ENCODE data around the gene WDR31.

GRCh38 chr9:113368982-113369854 lies 29.1 kb upstream of the WDR31 start:
- TF ChIP-seq, protein P1, sequence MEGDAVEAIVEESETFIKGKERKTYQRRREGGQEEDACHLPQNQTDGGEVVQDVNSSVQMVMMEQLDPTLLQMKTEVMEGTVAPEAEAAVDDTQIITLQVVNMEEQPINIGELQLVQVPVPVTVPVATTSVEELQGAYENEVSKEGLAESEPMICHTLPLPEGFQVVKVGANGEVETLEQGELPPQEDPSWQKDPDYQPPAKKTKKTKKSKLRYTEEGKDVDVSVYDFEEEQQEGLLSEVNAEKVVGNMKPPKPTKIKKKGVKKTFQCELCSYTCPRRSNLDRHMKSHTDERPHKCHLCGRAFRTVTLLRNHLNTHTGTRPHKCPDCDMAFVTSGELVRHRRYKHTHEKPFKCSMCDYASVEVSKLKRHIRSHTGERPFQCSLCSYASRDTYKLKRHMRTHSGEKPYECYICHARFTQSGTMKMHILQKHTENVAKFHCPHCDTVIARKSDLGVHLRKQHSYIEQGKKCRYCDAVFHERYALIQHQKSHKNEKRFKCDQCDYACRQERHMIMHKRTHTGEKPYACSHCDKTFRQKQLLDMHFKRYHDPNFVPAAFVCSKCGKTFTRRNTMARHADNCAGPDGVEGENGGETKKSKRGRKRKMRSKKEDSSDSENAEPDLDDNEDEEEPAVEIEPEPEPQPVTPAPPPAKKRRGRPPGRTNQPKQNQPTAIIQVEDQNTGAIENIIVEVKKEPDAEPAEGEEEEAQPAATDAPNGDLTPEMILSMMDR (IDR thresholded peaks at IDR 0.05), result no peak
- no peak for TF ChIP-seq POLR2A (IDR thresholded peaks at IDR 0.05)
